Mesenchymal stem cell (in vitro differentiated cells and primary cell): ENCODE measurements around the gene MXRA7.
A peak's percentile ranks its signal among the peaks of the same experiment; 100 is the strongest.
"Not testable (repeated sequence)": the region's sequence is repeated elsewhere in the genome, so short reads cannot be mapped to it uniquely, and the experiment has no call there.

Experiments used
- DNase-seq: peaks from one replicate; pipeline ENCODE4 v3.0.0-alpha.2; 2013
- H2AFZ ChIP-seq: one replicate; pipeline ENCODE4 v1.6.1; 2013; ENCODE audit warnings: low read depth, mild to moderate bottlenecking, control low read depth, inconsistent platforms, low read length, moderate library complexity
- H2AK5ac ChIP-seq: 2 replicates; pipeline ENCODE4 v1.6.1; 2013; ENCODE audit warnings: low read length, moderate library complexity, mild to moderate bottlenecking, inconsistent platforms; ENCODE audit not compliant: severe bottlenecking
- H2BK120ac ChIP-seq: one replicate; pipeline ENCODE4 v1.6.1; 2013; ENCODE audit warnings: low read depth, mild to moderate bottlenecking, inconsistent platforms, low read length, moderate library complexity
- H2BK12ac ChIP-seq, 2 experiments: one replicate each; pipeline ENCODE4 v1.6.1; 2013; ENCODE audit warnings: inconsistent platforms in 2 of 2, low read length in 2 of 2, mild to moderate bottlenecking in 2 of 2, moderate library complexity in 2 of 2, control low read depth in 1 of 2
- H2BK15ac ChIP-seq: one replicate; pipeline ENCODE4 v1.6.1; 2013; ENCODE audit warnings: mild to moderate bottlenecking, low read depth, inconsistent platforms; ENCODE audit not compliant: poor library complexity, severe bottlenecking
- H2BK5ac ChIP-seq: 2 replicates; pipeline ENCODE4 v1.6.1; 2013; ENCODE audit warnings: low read depth, mild to moderate bottlenecking, low read length, control low read depth, inconsistent platforms; ENCODE audit not compliant: poor library complexity, severe bottlenecking
- H3K14ac ChIP-seq, 2 experiments: one replicate each; pipeline ENCODE4 v1.6.1; 2013; ENCODE audit warnings: inconsistent platforms in 2 of 2, low read length in 2 of 2, control low read depth in 1 of 2, mild to moderate bottlenecking in 1 of 2, moderate library complexity in 1 of 2
- H3K18ac ChIP-seq, 2 experiments: one replicate each; pipeline ENCODE4 v1.6.1; 2013; ENCODE audit warnings: inconsistent platforms in 2 of 2, low read length in 2 of 2, control low read depth in 1 of 2, low read depth in 1 of 2, mild to moderate bottlenecking in 1 of 2
- H3K23ac ChIP-seq, 2 experiments: one replicate each; pipeline ENCODE4 v1.6.1; 2013; ENCODE audit warnings: inconsistent platforms in 2 of 2, low read length in 2 of 2, mild to moderate bottlenecking in 2 of 2, moderate library complexity in 2 of 2, control low read depth in 1 of 2
- H3K27ac ChIP-seq: 2 replicates; pipeline ENCODE4 v1.5.1; 2013; ENCODE audit warnings: mild to moderate bottlenecking, moderate library complexity, low read length, control low read depth, inconsistent platforms; ENCODE audit not compliant: poor library complexity, severe bottlenecking
- H3K27me3 ChIP-seq, 2 experiments: 2 replicates each; pipeline versions ENCODE4 v1.6.1 to v1.7.0; 2013; ENCODE audit warnings: low read length in 2 of 2, mild to moderate bottlenecking in 2 of 2, moderate library complexity in 2 of 2, control low read depth in 1 of 2, inconsistent platforms in 1 of 2; ENCODE audit not compliant: control insufficient read depth in 1 of 2, insufficient read depth in 1 of 2
- H3K36me3 ChIP-seq, 2 experiments: 2 replicates each; pipeline versions ENCODE4 v1.6.1 to v1.7.0; 2013; ENCODE audit warnings: low read length in 2 of 2, control low read depth in 1 of 2, inconsistent platforms in 1 of 2, low read depth in 1 of 2, mild to moderate bottlenecking in 1 of 2; ENCODE audit not compliant: insufficient read depth in 2 of 2, control insufficient read depth in 1 of 2
- H3K4ac ChIP-seq, 2 experiments: one replicate each; pipeline ENCODE4 v1.6.1; 2013; ENCODE audit warnings: inconsistent platforms in 2 of 2, low read length in 2 of 2, mild to moderate bottlenecking in 2 of 2, moderate library complexity in 2 of 2, control low read depth in 1 of 2, low read depth in 1 of 2
- H3K4me1 ChIP-seq: 2 replicates; pipeline ENCODE4 v1.6.1; 2013; ENCODE audit warnings: low read depth, low read length, control low read depth; ENCODE audit not compliant: control insufficient read depth, insufficient read depth
- H3K4me2 ChIP-seq: 2 replicates; pipeline ENCODE4 v1.6.1; 2013; ENCODE audit warnings: low read length, mild to moderate bottlenecking, inconsistent platforms; ENCODE audit not compliant: poor library complexity, severe bottlenecking
- H3K4me3 ChIP-seq, 2 experiments: 2 replicates each; pipeline versions ENCODE4 v1.5.1 to v1.7.0; 2013; ENCODE audit warnings: low read length in 2 of 2, mild to moderate bottlenecking in 2 of 2, control low read depth in 1 of 2, low read depth in 1 of 2; ENCODE audit not compliant: insufficient read depth in 1 of 2
- H3K79me1 ChIP-seq: replicated peaks from 2 replicates; pipeline ENCODE4 v1.6.1; 2013; ENCODE audit warnings: mild to moderate bottlenecking, control low read depth, low read length, inconsistent platforms; ENCODE audit not compliant: poor library complexity, severe bottlenecking
- H3K9ac ChIP-seq: 2 replicates; pipeline ENCODE4 v1.7.0; 2013; ENCODE audit warnings: mild to moderate bottlenecking, low read length, moderate library complexity
- H3K9me3 ChIP-seq: 2 replicates; pipeline ENCODE4 v1.7.0; 2013; ENCODE audit warnings: mild to moderate bottlenecking, low read length; ENCODE audit not compliant: control insufficient read depth
- H4K8ac ChIP-seq: one replicate; pipeline ENCODE4 v1.6.1; 2013; ENCODE audit warnings: inconsistent platforms, mild to moderate bottlenecking, low read length, moderate library complexity
- H4K91ac ChIP-seq: one replicate; pipeline ENCODE4 v1.6.1; 2013; ENCODE audit warnings: mild to moderate bottlenecking, low read length, inconsistent platforms
- WGBS: methylation state at CpG from one replicate; pipeline ENCODE4 v1.1.7; 2013; ENCODE audit warnings: mixed read lengths; 5-methylcytosine and 5-hydroxymethylcytosine counted together

The MXRA7 gene

GRCh38 chr17:76747716-76748363, 37.1 kb upstream of the MXRA7 start:
- H2BK120ac ChIP-seq: no peak overlapping the region
- no peak overlapping the region for H3K4me2 ChIP-seq
- no peaks in the 10 kb centered on the region for H3K4me1 ChIP-seq
- H3K9me3 ChIP-seq: peaks cover 8% of the 10 kb centered on the region
- H3K36me3 ChIP-seq: peaks cover 9 to 53% of the 10 kb centered on the region in 2 experiments
- no peaks in the 10 kb centered on the region for H3K27me3 ChIP-seq
- no peak overlapping the region for H3K23ac ChIP-seq
- H3K9ac ChIP-seq: no peak overlapping the region
- no peak overlapping the region for H3K18ac ChIP-seq
- H2BK12ac ChIP-seq: no peak overlapping the region
- H3K27ac ChIP-seq: no peak overlapping the region
- no peak overlapping the region for H2BK5ac ChIP-seq
- no peak overlapping the region for H3K4ac ChIP-seq
- H3K79me1 ChIP-seq: peaks cover 3% of the 10 kb centered on the region
- DNase-seq: no peak
- WGBS: 90% methylated on average over 9 of the region's 9 CpGs
- no peak overlapping the region for H2AFZ ChIP-seq
- no peak overlapping the region for H3K14ac ChIP-seq
- no peak overlapping the region for H3K4me3 ChIP-seq
- H2AK5ac ChIP-seq: no peak overlapping the region
- H4K8ac ChIP-seq: no peak overlapping the region
- no peak overlapping the region for H4K91ac ChIP-seq
- no peak overlapping the region for H2BK15ac ChIP-seq

GRCh38 chr17:76745785-76746184, 35.0 kb upstream of the MXRA7 start:
- H3K4me3 ChIP-seq, H3K14ac ChIP-seq, H3K9ac ChIP-seq, H2AFZ ChIP-seq, H4K8ac ChIP-seq, H3K18ac ChIP-seq, H3K79me1 ChIP-seq, H3K4ac ChIP-seq, H2AK5ac ChIP-seq, H3K4me1 ChIP-seq, H3K23ac ChIP-seq, H3K4me2 ChIP-seq, H2BK120ac ChIP-seq, H2BK5ac ChIP-seq, H3K27me3 ChIP-seq, H2BK15ac ChIP-seq, H3K9me3 ChIP-seq, H4K91ac ChIP-seq, H3K27ac ChIP-seq, H2BK12ac ChIP-seq, DNase-seq: not testable (repeated sequence)
- 99% methylated on average over 5 of the region's 6 CpGs for WGBS
- peaks cover 9 to 63% of the 10 kb centered on the region in 2 experiments for H3K36me3 ChIP-seq

GRCh38 chr17:76744747-76745146, 34.0 kb upstream of the MXRA7 start:
- Histone ChIP-seq H2BK5ac (no peak overlapping the region), H3K4me2 (no peak overlapping the region), H3K18ac (no peak overlapping the region), H3K27me3 (no peaks in the 10 kb centered on the region), H3K14ac (no peak overlapping the region), H4K8ac (no peak overlapping the region), H3K4me1 (peaks cover 2% of the 10 kb centered on the region), H3K23ac (peak overlapping the region in 1 of 2 experiments; percentile 50), H3K9me3 (peaks cover 8% of the 10 kb centered on the region), H3K27ac (no peak overlapping the region), H3K9ac (no peak overlapping the region), H4K91ac (no peak overlapping the region), H3K79me1 (peaks cover 6% of the 10 kb centered on the region), H3K4ac (no peak overlapping the region), H2AK5ac (no peak overlapping the region), H2AFZ (no peak overlapping the region), H2BK15ac (no peak overlapping the region), H2BK12ac (no peak overlapping the region), H2BK120ac (no peak overlapping the region), H3K4me3 (no peak overlapping the region), H3K36me3 (peaks cover 9 to 63% of the 10 kb centered on the region in 2 experiments)
- 100% methylated on average over 2 of the region's 2 CpGs for WGBS
- no peak for DNase-seq

- Histone ChIP-seq H4K91ac (no peak overlapping the region), H3K14ac (no peak overlapping the region), H3K79me1 (peaks cover 9% of the 10 kb centered on the region)
Observed at GRCh38 chr17:76742958-76743357, 32.2 kb upstream of the MXRA7 start.

More at GRCh38 chr17:76742958-76743357, 32.2 kb upstream of the MXRA7 start:
- Histone ChIP-seq H4K8ac (no peak overlapping the region), H2BK15ac (no peak overlapping the region), H3K4me2 (no peak overlapping the region), H2BK5ac (no peak overlapping the region), H3K9me3 (peaks cover 8% of the 10 kb centered on the region), H3K4ac (no peak overlapping the region), H3K27me3 (no peaks in the 10 kb centered on the region), H3K27ac (no peak overlapping the region), H2BK120ac (no peak overlapping the region), H2AK5ac (no peak overlapping the region), H3K4me1 (peaks cover 2% of the 10 kb centered on the region), H3K9ac (no peak overlapping the region), H3K18ac (no peak overlapping the region), H2BK12ac (no peak overlapping the region), H2AFZ (no peak overlapping the region), H3K36me3 (peaks cover 9 to 55% of the 10 kb centered on the region in 2 experiments), H3K23ac (no peak overlapping the region), H3K4me3 (no peak overlapping the region)
- no peak for DNase-seq
